HG03565 (cell line): Measurements from ENCODE around the gene MTRR.
"Not testable (repeated sequence)": the region's sequence is repeated elsewhere in the genome, so short reads cannot be mapped to it uniquely, and the experiment has no call there.

Experiments used
- ATAC-seq: cut with Tn5 transposase; IDR thresholded peaks from one replicate; pipeline ENCODE4 v1.9.1; 2021; ENCODE audit warnings: mild to moderate bottlenecking, moderate library complexity; ENCODE audit not compliant: unreplicated experiment

MTRR gene

GRCh38 chr5:7894439-7894838 lies 25.5 kb downstream of the MTRR start:
- ATAC-seq = no peak

- peak; percentile 99 for ATAC-seq
Measured at GRCh38 chr5:7894860-7895259, 25.9 kb downstream of the MTRR start.

DNA sequence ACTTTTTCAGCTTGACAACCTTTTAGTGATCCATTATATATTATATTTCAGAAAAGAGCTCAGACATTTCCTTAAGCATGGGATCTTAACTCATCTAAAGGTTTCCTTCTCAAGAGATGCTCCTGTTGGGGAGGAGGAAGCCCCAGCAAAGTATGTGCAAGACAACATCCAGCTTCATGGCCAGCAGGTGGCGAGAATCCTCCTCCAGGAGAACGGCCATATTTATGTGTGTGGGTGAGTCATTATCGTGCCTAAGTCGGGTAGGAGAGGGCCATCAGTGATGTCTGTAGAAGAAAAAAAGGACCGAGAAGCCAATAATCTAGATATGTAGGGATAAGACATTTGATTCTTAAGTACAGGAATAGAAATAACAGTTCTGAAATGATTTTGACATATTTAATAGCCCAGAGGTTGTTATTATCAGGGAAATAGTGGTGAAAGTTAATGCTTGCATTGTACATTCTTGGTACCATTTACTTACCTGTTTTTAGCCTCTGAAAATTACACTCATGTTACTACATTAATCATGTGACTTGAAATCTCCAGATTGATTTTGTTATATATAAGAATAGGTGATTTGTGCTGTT lies 28.2 kb downstream of the MTRR start:
- ATAC-seq = no peak

DNA sequence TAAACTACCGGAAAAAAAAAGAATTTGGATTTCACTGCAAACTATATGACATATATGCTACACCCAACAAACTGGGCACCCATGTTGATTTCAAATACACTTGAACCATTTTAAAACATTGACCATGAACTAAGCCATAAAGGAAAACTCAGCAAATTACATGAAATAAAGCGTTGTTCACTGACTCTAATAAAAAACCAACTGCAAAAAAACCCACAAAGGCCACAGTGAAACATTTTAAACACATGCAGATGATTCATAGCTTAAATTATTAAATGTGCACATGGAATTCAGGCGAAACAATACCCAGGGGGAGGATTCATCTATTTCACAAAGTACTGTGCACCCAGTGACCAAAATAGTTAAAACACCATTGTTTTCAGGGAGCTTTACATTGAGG lies 33.3 kb downstream of the MTRR start:
- no peak for ATAC-seq

- no peak for ATAC-seq
Measured at GRCh38 chr5:7902666-7903625, 34.0 kb downstream of the MTRR start.

GRCh38 chr5:7904170-7904569 lies 35.2 kb downstream of the MTRR start:
- no peak for ATAC-seq

DNA sequence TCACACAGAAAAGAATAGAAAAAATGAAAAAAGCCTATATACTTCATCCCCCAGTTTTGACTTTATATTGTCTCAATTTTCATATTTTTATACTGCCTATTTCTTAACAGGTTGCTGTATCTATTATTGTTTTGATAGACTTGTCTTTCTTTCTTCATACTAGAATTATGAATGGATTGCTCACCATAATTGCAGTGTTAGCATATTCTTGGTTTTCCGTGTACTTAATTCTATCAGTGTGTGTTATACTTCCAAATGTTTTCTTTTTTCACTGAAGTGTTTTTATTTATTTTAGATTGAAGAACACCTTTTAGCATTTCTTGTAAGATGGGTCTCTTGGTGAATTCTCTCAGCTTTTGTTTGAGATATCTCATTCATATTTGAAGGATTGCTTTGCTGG lies 38.7 kb downstream of the MTRR start:
- no peak for ATAC-seq

GRCh38 chr5:7908317-7908716 lies 39.4 kb downstream of the MTRR start:
- no peak for ATAC-seq

GRCh38 chr5:7910738-7911428 lies 41.9 kb downstream of the MTRR start:
- peak; percentile 72 for ATAC-seq

DNA sequence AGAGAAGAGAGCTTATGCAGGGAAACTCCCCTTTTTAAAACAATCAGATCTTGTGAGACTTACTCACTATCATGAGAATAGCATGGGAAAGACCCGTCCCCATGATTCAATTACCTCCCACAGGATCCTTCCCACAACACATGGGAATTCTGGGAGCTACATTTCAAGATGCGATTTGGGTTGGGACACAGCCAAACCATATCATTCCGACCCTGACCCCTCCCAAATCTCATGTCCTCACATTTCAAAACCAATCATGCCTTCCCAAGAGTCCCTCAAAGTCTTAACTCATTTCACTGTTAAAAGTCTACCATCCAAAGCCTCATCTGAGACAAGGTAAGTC lies 42.5 kb downstream of the MTRR start:
- not testable (repeated sequence) for ATAC-seq

GRCh38 chr5:7916171-7916804 lies 47.3 kb downstream of the MTRR start:
- no peak for ATAC-seq

- no peak for ATAC-seq
Measured at GRCh38 chr5:7917130-7918123, 48.5 kb downstream of the MTRR start.

DNA sequence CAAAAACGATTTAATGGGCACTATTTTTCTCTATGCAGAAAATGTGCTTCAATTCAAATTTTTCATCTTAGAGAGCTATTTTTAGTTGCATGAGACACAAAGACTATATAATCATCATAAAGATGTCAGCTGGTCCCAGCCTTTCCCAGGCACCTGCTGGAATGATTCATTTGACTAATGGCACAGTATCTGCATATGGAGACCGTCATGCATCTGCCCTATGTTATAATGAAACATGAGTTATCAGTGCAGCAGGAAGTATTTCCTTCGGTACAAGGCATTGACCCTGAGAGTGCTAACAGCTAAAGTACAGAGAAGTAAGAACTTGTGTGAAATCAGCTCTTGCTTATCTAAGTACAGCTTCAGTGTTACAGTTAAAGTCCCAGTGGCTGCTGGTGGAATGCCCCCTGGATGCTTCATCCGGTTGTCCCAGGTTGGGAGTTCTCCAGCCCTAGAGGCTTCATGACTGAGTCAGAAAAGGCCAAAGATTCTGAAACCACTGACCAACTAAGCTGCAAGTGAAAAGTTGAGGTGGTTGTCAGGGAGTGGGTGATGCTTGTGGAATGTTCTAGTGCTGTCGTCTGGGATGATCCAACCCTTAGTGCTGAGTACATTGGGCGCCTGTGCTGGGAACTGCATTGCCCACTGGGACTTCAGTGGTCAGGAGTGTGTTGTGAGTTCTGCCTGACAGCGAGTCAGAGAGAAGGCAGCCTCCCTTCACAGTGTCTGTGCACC lies 57.2 kb downstream of the MTRR start:
- ATAC-seq = no peak

DNA sequence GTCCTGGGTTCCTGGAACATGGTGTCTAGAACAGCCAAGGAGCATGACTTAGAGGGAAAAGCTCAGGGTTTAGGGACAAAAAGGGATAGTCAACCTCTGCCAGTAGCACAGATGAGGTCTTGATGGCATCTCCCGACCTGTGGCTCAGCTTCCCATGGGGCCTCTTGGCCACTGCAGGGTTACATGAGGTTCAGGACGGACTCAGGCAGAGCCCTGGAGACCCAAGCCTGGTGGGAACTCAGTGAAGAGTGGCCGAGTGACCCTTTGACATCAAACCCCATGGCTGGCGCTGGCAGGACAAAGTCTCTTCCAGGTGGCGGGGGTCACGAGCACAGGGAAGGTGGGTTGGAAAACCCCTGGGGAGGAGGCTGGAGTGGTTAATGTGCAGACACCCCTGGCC lies 57.8 kb downstream of the MTRR start:
- no peak for ATAC-seq

- ATAC-seq = peak; percentile 89
Measured at GRCh38 chr5:7927466-7928375, 58.8 kb downstream of the MTRR start.

DNA sequence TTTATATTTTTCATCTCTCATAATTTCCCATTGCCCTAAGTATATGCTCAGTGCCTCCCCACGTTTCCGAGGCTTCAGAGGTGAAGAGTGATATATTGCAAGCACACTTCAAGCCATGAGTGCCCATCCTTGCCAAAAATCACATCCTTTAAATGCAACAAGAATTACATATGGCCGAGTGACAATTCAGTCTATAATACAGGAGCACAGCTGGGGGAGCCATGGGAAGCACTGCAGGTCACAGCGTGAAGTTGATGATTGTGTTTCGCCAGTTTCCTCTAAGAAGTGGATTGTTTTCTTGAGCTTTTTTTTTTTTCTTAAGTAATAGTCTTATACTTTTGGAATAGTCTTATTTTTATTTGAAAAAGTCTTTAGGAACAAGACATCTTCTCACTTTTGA lies 61.1 kb downstream of the MTRR start:
- no peak for ATAC-seq

- ATAC-seq = no peak
Measured at GRCh38 chr5:7941692-7942091, 72.7 kb downstream of the MTRR start.

- ATAC-seq = no peak
Measured at GRCh38 chr5:7947301-7947700, 78.4 kb downstream of the MTRR start.
